HCT116 (cell line): ENCODE data around the gene RRBP1. TPM values are rescaled to one million over a fixed set of nuclear protein-coding genes. Genes with fewer than 3 reads are reported as not detected.

Source experiments
- ATAC-seq: fragments of 200-7000 bp; cut with Tn5 transposase; 2 replicates; pipeline ENCODE4 v1.9.1; 2020; ENCODE audit warnings: mild to moderate bottlenecking, moderate library complexity
- BruUV-seq: library from RNA; stranded (reverse); fragments of 400-500 nt; replicated peaks from 2 replicates; lab custom pipeline; 2021; lab: Mats Ljungman, UMichigan
- CTCF ChIA-PET: fragments of 300-600 bp; sonication (Branson Sonifier 250); formaldehyde crosslinking; loops from one replicate; lab custom pipeline; 2021; ENCODE audit warnings: antibody characterized with exemption; lab: Charles Lee
- POLR2A ChIA-PET: fragments of 300-600, 350-600 bp; sonication (Branson Sonifier 250); formaldehyde crosslinking; loops from one replicate; lab custom pipeline; 2021; ENCODE audit warnings: antibody characterized with exemption; lab: Charles Lee
- RAD21 ChIA-PET, 2 experiments: fragments of 300-600 bp; sonication (Branson Sonifier 250); formaldehyde crosslinking; loops; one replicate each; lab custom pipeline; 2023; ENCODE audit warnings: low total read pairs in 2 of 2; ENCODE audit not compliant: uncharacterized antibody in 2 of 2, unreplicated experiment in 2 of 2, low non-redundant PET in 1 of 2; lab: Charles Lee
- DNase-seq: peaks from one replicate; pipeline ENCODE4 v3.0.0-alpha.2; 2010; ENCODE audit warnings: low read depth, low spot score
- H2AFZ ChIP-seq: fragments of 200-600 bp; shearing (Covaris generic), sonication (generic); 2 replicates; pipeline ENCODE4 v1.6.1; 2017; ENCODE audit warnings: low read depth, mixed run types, mixed read lengths, antibody characterized with exemption, low read length; ENCODE audit not compliant: poor library complexity, severe bottlenecking
- H3K27ac ChIP-seq: 2 replicates; pipeline ENCODE4 v1.5.1; 2012; ENCODE audit warnings: low read depth, low read length
- H3K27me3 ChIP-seq: fragments of 200-600 bp; sonication (generic); 2 replicates; pipeline ENCODE4 v1.6.1; 2016; ENCODE audit warnings: mixed run types, low read length, mixed read lengths; ENCODE audit not compliant: insufficient read depth
- H3K36me3 ChIP-seq, 2 experiments: fragments of 200-500 bp in 1 of 2; fragments of 200-600 bp in 1 of 2; sonication (Bioruptor generic) in 1 of 2; sonication (generic) in 1 of 2; 2 replicates each; pipeline versions ENCODE4 v1.5.1 to v1.6.1; 2014 to 2016; ENCODE audit warnings: low read length in 2 of 2, inconsistent platforms in 1 of 2, mixed read lengths in 1 of 2, mixed run types in 1 of 2; ENCODE audit not compliant: insufficient read depth in 2 of 2, control insufficient read depth in 1 of 2
- H3K4me1 ChIP-seq, 2 experiments: fragments of 200-600 bp in 1 of 2; sonication (generic) in 1 of 2; 2 replicates each; pipeline versions ENCODE4 v1.5.1 to v1.6.1; 2012 to 2017; ENCODE audit warnings: low read length in 2 of 2, inconsistent platforms in 1 of 2, mild to moderate bottlenecking in 1 of 2, mixed read lengths in 1 of 2, mixed run types in 1 of 2, moderate library complexity in 1 of 2; ENCODE audit not compliant: insufficient read depth in 2 of 2, control insufficient read depth in 1 of 2
- H3K4me2 ChIP-seq: fragments of 200-600 bp; sonication (generic); 2 replicates; pipeline ENCODE4 v1.6.1; 2017; ENCODE audit warnings: mixed run types, low read length, mixed read lengths
- H3K4me3 ChIP-seq, 2 experiments: fragments of 200-600 bp in 1 of 2; sonication (generic) in 1 of 2; replicated peaks in 1 of 2; 2 replicates each; pipeline ENCODE4 v1.5.1; 2011 to 2016; ENCODE audit warnings: low read length in 2 of 2, control low read depth in 1 of 2, low read depth in 1 of 2, mild to moderate bottlenecking in 1 of 2, mixed read lengths in 1 of 2, mixed run types in 1 of 2
- H3K79me2 ChIP-seq: fragments of 200-600 bp; sonication (generic); 2 replicates; pipeline ENCODE4 v1.6.1; 2017; ENCODE audit warnings: mild to moderate bottlenecking, mixed run types, low read length, moderate library complexity, mixed read lengths; ENCODE audit not compliant: insufficient read depth
- H3K9ac ChIP-seq: fragments of 200-600 bp; sonication (generic); 2 replicates; pipeline ENCODE4 v1.6.1; 2016; ENCODE audit warnings: low read length, mixed read lengths
- H3K9me2 ChIP-seq: fragments of 200-600 bp; sonication (generic), shearing (Covaris generic); 2 replicates; pipeline ENCODE4 v1.6.1; 2017; ENCODE audit warnings: mixed run types, mild to moderate bottlenecking, moderate library complexity; ENCODE audit not compliant: insufficient read depth
- H3K9me3 ChIP-seq, 2 experiments: fragments of 200-500 bp in 1 of 2; fragments of 200-600 bp in 1 of 2; sonication (Bioruptor generic) in 1 of 2; sonication (generic) in 1 of 2; 2 replicates each; pipeline ENCODE4 v1.6.1; 2014 to 2017; ENCODE audit warnings: low read length in 2 of 2, mixed read lengths in 2 of 2, inconsistent platforms in 1 of 2, low read depth in 1 of 2, mild to moderate bottlenecking in 1 of 2, mixed run types in 1 of 2, moderate library complexity in 1 of 2; ENCODE audit not compliant: control insufficient read depth in 1 of 2, insufficient read depth in 1 of 2
- H4K20me1 ChIP-seq: fragments of 200-600 bp; sonication (generic), shearing (Covaris generic); 2 replicates; pipeline ENCODE4 v1.6.1; 2017; ENCODE audit warnings: mixed run types, mild to moderate bottlenecking, moderate library complexity; ENCODE audit not compliant: insufficient read depth
- ATF3 ChIP-seq: IDR thresholded peaks from 2 replicates; pipeline ENCODE4 v1.6.1; 2012
- CEBPB ChIP-seq: IDR thresholded peaks from 2 replicates; pipeline ENCODE4 v1.6.1; 2012; ENCODE audit warnings: low read depth
- POLR2AphosphoS5 ChIP-seq: IDR thresholded peaks from 2 replicates; pipeline ENCODE4 v1.6.1; 2011; ENCODE audit warnings: mild to moderate bottlenecking, low read depth, low read length, moderate library complexity
- YY1 ChIP-seq: IDR thresholded peaks from 2 replicates; pipeline ENCODE4 v1.6.1; 2011; ENCODE audit warnings: low read length, low read depth, moderate library complexity, mild to moderate bottlenecking; ENCODE audit not compliant: insufficient replicate concordance; ENCODE audit errors: extremely low read depth
- ZFX ChIP-seq: fragments of 450-650 bp; IDR thresholded peaks from 2 replicates; pipeline ENCODE4 v1.6.1; 2017
- intact Hi-C: fragments of 100-400 bp; cut with micrococcal nuclease; formaldehyde crosslinking; loops from 2 replicates; pipeline ENCODE4 v1.10.0; 2022
- total RNA-seq: library from RNA; stranded (reverse); gene quantifications from one replicate; pipeline ENCODE4 v1.2.1, GENCODE V29; 2021; ENCODE audit not compliant: unreplicated experiment
- TF ChIP-seq, protein P1 (sequence below): IDR thresholded peaks from 2 replicates; pipeline ENCODE4 v1.6.1; 2012; ENCODE audit warnings: low read depth

RRBP1 gene
- total RNA-seq, 1 experiment from 2014 or later: 123 TPM

- TF ChIP-seq YY1: no peak
- TF ChIP-seq POLR2AphosphoS5: no peak
Observed at GRCh38 chr20:17721802-17722486, 39.9 kb upstream of the RRBP1 start (continued).

- intact Hi-C loops: no loop called here
- H3K4me2 ChIP-seq: no peak overlapping the region
- CTCF ChIA-PET: no interaction called here
- H3K4me3 ChIP-seq: no peak overlapping the region
- no peak overlapping the region for H3K27ac ChIP-seq
- no peaks in the 10 kb centered on the region for H3K9me2 ChIP-seq
- no peak overlapping the region for H3K9ac ChIP-seq
- POLR2A ChIA-PET: no interaction called here
- no TSS peak for BruUV-seq
- no peaks in the 10 kb centered on the region; a peak in 1 of 4 replicates for H3K36me3 ChIP-seq
- RAD21 ChIA-PET: no interaction called here
- no peaks in the 10 kb centered on the region for H3K27me3 ChIP-seq
- H3K4me1 ChIP-seq: no peaks in the 10 kb centered on the region
- DNase-seq (no peak), ATAC-seq (no peak)
- no peaks in the 10 kb centered on the region for H4K20me1 ChIP-seq
- no peaks in the 10 kb centered on the region for H3K9me3 ChIP-seq
- TF ChIP-seq, protein P1, sequence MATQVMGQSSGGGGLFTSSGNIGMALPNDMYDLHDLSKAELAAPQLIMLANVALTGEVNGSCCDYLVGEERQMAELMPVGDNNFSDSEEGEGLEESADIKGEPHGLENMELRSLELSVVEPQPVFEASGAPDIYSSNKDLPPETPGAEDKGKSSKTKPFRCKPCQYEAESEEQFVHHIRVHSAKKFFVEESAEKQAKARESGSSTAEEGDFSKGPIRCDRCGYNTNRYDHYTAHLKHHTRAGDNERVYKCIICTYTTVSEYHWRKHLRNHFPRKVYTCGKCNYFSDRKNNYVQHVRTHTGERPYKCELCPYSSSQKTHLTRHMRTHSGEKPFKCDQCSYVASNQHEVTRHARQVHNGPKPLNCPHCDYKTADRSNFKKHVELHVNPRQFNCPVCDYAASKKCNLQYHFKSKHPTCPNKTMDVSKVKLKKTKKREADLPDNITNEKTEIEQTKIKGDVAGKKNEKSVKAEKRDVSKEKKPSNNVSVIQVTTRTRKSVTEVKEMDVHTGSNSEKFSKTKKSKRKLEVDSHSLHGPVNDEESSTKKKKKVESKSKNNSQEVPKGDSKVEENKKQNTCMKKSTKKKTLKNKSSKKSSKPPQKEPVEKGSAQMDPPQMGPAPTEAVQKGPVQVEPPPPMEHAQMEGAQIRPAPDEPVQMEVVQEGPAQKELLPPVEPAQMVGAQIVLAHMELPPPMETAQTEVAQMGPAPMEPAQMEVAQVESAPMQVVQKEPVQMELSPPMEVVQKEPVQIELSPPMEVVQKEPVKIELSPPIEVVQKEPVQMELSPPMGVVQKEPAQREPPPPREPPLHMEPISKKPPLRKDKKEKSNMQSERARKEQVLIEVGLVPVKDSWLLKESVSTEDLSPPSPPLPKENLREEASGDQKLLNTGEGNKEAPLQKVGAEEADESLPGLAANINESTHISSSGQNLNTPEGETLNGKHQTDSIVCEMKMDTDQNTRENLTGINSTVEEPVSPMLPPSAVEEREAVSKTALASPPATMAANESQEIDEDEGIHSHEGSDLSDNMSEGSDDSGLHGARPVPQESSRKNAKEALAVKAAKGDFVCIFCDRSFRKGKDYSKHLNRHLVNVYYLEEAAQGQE: no peak
- no peak for TF ChIP-seq ZFX
- no peak for TF ChIP-seq ATF3
- no peak for TF ChIP-seq CEBPB
- no peaks in the 10 kb centered on the region for H3K79me2 ChIP-seq
- no peak overlapping the region for H2AFZ ChIP-seq
Observed at GRCh38 chr20:17720755-17721154, 38.7 kb upstream of the RRBP1 start.
